ENCODE data around the gene AOC3. TPM values are rescaled to one million over a fixed set of nuclear protein-coding genes. Genes with fewer than 3 reads are reported as not detected.

Gene AOC3
- total RNA-seq, 1 donor from 2014 or later: 17.4 TPM

- H3K36me3 Mint-ChIP-seq (ENCODE audit: low read depth): peaks cover 28% of the 10 kb centered on the region
- H3K27me3 Mint-ChIP-seq (ENCODE audit: low read depth): no peaks in the 10 kb centered on the region
- no peak for DNase-seq (ENCODE audit: low spot score)
- H3K9me3 Mint-ChIP-seq (ENCODE audit: low read depth): no peaks in the 10 kb centered on the region
- no peak overlapping the region for H3K27ac Mint-ChIP-seq (ENCODE audit: unreplicated experiment)
- H3K4me1 Mint-ChIP-seq (ENCODE audit: low read depth): peaks cover 25% of the 10 kb centered on the region
- no peak overlapping the region for H3K4me3 Mint-ChIP-seq (ENCODE audit: unreplicated experiment)
- TF ChIP-seq CTCF (IDR thresholded peaks at IDR 0.05): no peak
Observed at GRCh38 chr17:42844761-42845555, 6.0 kb upstream of the AOC3 start.

GRCh38 chr17:42845556-42845917, 5.5 kb upstream of the AOC3 start:
- no peak for TF ChIP-seq CTCF (IDR thresholded peaks at IDR 0.05)
- Mint-ChIP-seq H3K27ac (ENCODE audit: unreplicated experiment) (no peak overlapping the region), H3K4me3 (ENCODE audit: unreplicated experiment) (no peak overlapping the region), H3K27me3 (ENCODE audit: low read depth) (no peaks in the 10 kb centered on the region), H3K36me3 (ENCODE audit: low read depth) (peaks cover 27% of the 10 kb centered on the region), H3K9me3 (ENCODE audit: low read depth) (no peaks in the 10 kb centered on the region), H3K4me1 (ENCODE audit: low read depth) (peaks cover 29% of the 10 kb centered on the region)
- DNase-seq (ENCODE audit: low spot score): no peak

GRCh38 chr17:42845918-42846593, 4.9 kb upstream of the AOC3 start:
- Mint-ChIP-seq H3K36me3 (ENCODE audit: low read depth) (peaks cover 25% of the 10 kb centered on the region), H3K27me3 (ENCODE audit: low read depth) (no peaks in the 10 kb centered on the region), H3K9me3 (ENCODE audit: low read depth) (no peaks in the 10 kb centered on the region), H3K4me1 (ENCODE audit: low read depth) (peaks cover 34% of the 10 kb centered on the region), H3K4me3 (ENCODE audit: unreplicated experiment) (no peak overlapping the region), H3K27ac (ENCODE audit: unreplicated experiment) (peak overlapping the region; percentile 70)
- no peak for TF ChIP-seq CTCF (IDR thresholded peaks at IDR 0.05)
- no peak for DNase-seq (ENCODE audit: low spot score)

- Mint-ChIP-seq H3K9me3 (ENCODE audit: low read depth) (no peaks in the 10 kb centered on the region), H3K4me1 (ENCODE audit: low read depth) (peaks cover 37% of the 10 kb centered on the region), H3K27ac (ENCODE audit: unreplicated experiment) (peak overlapping the region; percentile 70), H3K27me3 (ENCODE audit: low read depth) (no peaks in the 10 kb centered on the region), H3K36me3 (ENCODE audit: low read depth) (peaks cover 20% of the 10 kb centered on the region), H3K4me3 (ENCODE audit: unreplicated experiment) (no peak overlapping the region)
- DNase-seq (ENCODE audit: low spot score): no peak
- no peak for TF ChIP-seq CTCF (IDR thresholded peaks at IDR 0.05)
Observed at GRCh38 chr17:42846594-42847280, 4.3 kb upstream of the AOC3 start.

- TF ChIP-seq CTCF (IDR thresholded peaks at IDR 0.05): no peak
- DNase-seq (ENCODE audit: low spot score): no peak
- Mint-ChIP-seq H3K9me3 (ENCODE audit: low read depth) (no peaks in the 10 kb centered on the region), H3K36me3 (ENCODE audit: low read depth) (peaks cover 9% of the 10 kb centered on the region), H3K27ac (ENCODE audit: unreplicated experiment) (no peak overlapping the region), H3K4me1 (ENCODE audit: low read depth) (peaks cover 37% of the 10 kb centered on the region), H3K27me3 (ENCODE audit: low read depth) (no peaks in the 10 kb centered on the region), H3K4me3 (ENCODE audit: unreplicated experiment) (no peak overlapping the region)
Observed at GRCh38 chr17:42848093-42848492, 2.9 kb upstream of the AOC3 start.

Data from chondrocyte (in vitro differentiated cells).